ENCODE results near the gene P2RX1.

Gene P2RX1

DNA sequence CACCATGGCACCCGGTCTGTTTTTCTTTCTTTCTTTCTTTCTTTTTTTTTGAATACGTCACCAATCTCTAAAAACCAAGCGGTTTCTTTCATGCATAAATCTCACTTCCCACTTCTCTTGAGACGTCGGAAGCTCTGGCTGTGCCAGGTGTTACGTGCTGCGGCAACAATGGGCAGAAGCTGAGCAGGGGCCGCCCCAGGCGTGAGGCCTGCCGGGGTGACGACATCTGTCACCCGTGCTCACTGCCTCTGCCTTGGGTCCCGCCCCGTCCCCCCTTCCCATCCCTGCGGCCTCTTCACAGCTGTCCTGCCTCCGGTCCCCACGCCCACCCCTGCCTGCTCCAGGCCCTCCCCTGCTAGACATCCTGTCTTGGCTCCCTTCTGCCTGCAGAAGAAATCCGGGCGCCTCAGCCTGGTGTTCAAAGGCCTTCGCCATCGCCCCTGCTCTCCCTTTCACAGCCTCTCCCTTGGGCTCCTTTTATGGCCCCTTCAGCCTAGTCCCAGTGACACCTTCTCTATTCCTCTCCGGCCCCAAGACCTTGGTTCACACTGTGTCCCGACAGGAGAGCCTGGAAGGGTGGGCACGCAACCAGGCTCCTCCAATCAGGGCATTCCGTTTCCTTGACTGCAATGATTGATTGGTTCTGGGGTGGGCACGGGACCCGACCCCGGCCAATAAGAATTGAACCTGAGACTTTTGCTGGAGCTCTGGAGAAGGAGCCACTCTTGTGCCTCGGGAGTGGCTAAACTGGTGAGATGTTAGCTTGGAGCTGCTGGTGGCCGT, 4.8 kb downstream of the P2RX1 start:
- H3K4me3 ChIP-seq (ENCODE audit: low read length) = peak overlapping the region; percentile 50
- DNase-seq (ENCODE audit: low read depth, low spot score) = peak; percentile 96

DNA sequence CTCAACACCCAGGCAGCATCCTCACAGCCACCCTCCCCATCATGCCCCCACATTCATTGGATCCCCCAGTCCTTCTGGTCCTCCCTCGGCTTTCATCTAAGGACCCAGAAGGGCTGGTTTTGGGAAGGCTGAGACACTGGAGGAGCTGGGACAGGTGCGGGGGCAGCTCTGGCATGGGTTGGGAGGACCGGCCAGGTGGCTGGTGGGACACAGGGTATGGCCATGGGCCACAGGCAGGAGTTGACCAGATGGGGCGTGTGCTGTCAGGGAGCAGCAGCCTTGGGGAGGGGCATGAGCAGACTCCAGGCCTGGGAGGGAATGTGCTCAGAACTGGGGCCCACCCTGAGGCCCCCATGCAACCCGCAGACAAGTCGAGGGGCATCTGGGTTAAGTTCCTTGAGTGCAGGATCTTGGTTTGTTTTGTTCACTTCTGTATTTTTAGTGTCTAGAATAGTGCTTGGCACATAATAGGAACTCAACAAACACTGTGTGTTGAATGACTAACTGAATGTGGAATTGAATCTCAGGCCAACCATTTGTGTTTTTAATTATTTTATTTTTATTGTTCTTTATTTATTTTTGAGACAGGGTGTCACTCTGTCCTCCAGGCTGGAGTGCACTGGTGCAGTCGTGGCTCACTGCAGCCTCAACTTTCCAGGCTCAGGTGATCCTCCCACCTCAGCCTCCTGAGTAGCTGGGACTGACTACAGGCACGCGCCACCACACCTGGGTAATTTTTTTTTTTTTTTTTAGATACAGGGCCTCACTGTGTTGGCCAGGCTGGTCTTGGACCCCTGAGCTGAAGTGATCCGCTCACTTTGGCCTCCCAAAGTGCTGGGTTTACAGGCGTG, 5.6 kb downstream of the P2RX1 start:
- DNase-seq (ENCODE audit: low read depth, low spot score) = no peak
- H3K4me3 ChIP-seq (ENCODE audit: low read length) = peak overlapping the region; percentile 50

DNA sequence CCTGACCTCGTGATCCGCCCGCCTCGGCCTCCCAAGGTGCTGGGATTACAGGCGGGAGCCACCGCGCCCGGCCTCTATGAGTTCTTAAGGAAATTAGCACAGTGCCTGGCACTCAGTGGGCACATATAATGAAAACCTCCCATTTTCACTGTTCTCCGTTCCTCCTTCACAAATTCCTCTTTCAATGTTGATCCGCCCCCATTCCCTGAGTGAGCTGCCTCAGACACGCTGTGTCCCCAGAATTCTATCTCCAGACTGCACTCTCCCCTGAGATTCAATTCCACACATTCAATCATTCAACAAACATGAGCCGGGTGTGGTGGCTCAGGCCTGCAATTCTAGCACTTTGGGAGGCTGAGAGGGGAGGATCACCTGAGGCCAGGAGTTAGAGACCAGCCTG, 7.0 kb downstream of the P2RX1 start:
- no peak for DNase-seq (ENCODE audit: low read depth, low spot score)

DNA sequence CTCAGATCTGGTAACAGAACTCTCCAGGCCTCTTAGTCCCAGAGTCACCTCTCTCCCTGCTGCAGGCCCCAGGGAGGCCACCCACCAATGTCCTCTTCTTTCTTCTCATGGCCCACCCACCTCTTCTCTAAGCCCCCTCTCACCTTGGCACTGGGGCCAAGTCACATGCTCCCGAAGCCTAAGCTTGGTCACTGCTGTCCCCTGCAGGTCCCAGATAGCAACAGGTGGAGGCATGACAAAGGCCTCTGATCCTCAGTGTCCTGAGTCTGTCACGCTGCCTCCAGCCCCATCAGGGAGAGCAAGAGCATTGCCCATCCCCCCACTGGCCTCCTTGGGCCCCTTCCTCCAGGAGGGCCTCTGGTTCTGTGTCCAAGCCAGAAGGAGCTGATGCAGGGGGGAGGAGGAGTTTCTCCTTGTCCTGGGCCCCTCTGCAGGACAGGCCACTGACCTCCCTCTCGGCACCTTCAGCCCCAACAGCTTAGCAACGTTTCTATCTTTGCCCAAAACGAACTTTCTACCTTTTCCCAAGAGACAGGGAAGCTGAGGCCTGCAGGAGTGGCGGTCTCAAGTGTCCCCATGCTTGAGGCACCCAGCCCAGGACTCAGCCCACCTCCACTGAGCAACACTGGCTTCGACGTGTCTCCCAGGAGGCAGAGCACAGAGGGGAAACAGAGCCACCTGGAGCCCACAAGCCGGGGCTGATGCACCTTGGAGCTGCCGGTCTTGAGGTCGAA, 8.6 kb downstream of the P2RX1 start:
- no peak for DNase-seq (ENCODE audit: low read depth, low spot score)

More for the DNA sequence above, 7.0 kb downstream of the P2RX1 start:
- H3K4me3 ChIP-seq (ENCODE audit: low read length) = no peak overlapping the region

DNA sequence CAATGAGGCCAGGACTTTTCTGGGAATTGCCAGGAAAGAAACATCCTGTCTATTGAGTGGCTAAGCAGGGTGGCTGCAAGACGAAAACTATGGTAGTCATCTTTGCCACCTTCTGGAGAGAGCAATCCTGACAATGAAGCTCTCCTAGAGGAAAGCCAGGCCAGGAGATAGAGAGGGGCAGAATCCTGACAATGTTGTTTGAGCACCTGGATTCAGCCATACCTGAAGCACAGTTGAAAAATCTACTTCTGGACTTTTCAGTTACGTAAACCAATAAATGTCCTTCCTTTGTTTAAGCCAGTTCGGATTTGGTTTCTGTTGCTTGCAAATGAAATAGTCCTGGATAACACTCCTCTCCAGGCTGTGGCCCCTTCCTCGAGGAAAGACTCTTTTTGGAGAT, 9.4 kb downstream of the P2RX1 start:
- H3K4me3 ChIP-seq (ENCODE audit: low read length) = no peak overlapping the region
- no peak for DNase-seq (ENCODE audit: low read depth, low spot score)

More for the DNA sequence above, 8.6 kb downstream of the P2RX1 start:
- no peak overlapping the region for H3K4me3 ChIP-seq (ENCODE audit: low read length)

DNA sequence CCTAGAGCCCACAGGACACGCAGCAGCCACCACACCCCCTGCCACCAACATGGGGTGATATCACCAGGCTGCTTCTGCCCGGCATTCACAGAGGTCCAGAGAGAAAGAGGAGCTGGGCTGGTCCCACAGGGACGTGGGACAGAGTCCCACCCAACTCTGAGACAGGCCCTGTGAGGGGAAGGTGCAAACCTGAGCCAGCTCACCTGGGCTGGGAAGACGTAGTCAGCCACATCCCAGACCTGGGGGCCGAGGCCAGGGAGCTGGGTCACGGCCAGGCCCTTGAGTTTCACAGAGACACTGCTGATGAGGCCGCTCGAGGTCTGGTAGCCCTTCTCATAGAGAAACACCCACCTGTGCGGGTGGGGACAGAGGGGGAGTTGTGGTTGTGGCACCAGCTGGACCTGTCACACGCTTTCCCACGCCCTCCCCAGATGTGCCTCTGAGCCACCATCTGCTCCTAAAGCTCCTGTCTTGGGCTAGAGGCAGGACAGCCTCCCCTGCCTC, 11.2 kb downstream of the P2RX1 start:
- no peak for DNase-seq (ENCODE audit: low read depth, low spot score)

DNA sequence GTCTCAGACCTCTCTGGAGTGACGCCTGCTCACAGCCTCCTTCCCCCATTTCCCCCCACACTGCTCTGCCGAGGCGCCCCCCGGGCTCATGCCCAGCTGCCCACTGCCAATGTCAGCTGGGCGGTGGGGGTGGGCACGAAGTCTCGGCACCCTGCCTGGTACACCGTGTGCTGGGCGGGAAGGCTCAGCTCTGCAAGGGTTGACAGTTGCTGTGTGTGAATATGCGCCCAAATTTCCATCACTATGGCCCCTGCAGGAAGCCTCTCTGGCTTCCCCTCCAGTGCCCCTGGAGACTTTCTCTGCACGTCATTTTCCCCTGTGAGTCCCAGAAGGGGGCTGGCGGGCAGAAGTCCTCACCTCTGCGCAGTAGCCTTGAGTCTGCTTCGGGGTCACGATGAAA, 11.8 kb downstream of the P2RX1 start:
- DNase-seq (ENCODE audit: low read depth, low spot score) = no peak
- no peak overlapping the region for H3K4me3 ChIP-seq (ENCODE audit: low read length)

More for the DNA sequence above, 11.2 kb downstream of the P2RX1 start:
- no peak overlapping the region for H3K4me3 ChIP-seq (ENCODE audit: low read length)

DNA sequence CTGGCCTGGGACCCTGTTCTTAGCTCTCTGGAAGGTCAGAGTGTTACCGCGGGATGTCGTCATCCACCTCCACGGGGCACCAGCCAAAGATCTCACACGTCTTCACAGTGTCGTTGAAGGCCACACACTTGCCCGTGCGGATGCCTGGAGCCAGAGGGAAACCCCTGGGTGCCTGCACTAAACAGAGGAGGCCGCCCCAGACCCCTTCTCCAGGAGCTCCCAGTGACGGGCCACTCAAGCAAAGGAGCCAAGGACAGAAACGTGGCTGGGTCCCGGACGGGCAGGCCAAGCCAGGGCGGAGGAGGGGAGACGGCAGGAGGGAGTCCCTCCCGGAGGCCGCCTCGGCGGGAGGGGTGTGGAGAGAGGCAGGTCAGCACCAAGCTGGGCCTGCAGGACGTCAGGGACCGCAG, 12.4 kb downstream of the P2RX1 start:
- DNase-seq (ENCODE audit: low read depth, low spot score) = no peak
- no peak overlapping the region for H3K4me3 ChIP-seq (ENCODE audit: low read length)

DNA sequence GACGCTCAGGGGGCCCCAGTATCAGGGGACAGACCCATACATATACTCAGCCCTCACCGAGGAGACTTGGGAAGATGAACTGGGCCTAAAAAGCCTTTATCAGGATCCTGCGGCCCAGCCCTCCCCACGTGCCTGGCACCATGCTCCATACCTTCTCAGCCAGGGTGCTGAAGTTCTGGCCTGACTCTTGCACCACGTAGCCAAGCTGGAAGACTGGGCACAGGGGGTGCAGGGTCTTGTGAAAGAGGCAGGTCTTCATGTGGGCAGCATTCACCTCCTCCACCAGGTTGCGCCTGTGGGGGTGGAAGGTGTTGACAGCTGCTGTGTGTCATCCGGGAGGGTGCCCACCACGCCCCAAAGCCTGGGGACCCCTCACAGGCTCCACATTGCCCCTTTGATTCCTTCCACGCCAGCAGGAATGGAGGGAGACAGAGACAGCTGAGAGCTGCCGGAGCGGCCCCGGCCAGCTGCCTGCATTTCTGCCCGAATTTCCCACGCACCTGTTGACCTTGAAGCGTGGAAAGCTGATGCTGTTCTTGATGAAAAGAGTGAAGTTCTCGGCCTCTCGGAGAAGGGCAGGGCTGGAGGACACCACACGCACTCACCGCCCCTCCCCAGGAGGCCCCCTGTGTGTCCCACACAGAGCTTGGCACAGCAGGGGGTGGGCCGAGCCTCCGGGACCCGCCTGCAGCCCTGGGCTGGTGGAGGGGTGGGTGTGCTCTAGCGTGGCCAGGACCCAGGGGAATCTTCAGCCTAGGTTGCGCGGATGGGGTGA, 13.0 kb downstream of the P2RX1 start:
- H3K4me3 ChIP-seq (ENCODE audit: low read length) = no peak overlapping the region
- no peak for DNase-seq (ENCODE audit: low read depth, low spot score)

DNA sequence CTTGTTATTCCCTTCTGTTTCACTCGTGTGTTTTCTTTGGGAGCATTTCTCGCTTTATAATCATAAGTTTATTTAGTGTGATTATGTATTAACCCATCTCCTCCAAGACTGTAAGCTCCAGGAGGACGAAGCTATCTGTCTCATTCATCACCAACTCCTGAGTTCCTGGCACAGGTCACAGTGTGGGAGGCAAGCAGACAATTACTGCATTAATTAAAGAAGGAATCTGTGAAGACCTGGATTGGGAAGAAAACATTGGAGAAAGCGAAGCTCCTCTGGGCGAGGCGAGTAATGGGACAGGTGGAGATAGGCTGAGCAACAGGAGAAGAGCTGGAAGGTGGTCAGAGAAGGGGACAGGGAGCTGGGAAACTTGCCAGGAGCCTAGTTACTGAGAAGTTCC, 15.6 kb downstream of the P2RX1 start:
- H3K4me3 ChIP-seq (ENCODE audit: low read length) = no peak overlapping the region
- DNase-seq (ENCODE audit: low read depth, low spot score) = no peak

DNA sequence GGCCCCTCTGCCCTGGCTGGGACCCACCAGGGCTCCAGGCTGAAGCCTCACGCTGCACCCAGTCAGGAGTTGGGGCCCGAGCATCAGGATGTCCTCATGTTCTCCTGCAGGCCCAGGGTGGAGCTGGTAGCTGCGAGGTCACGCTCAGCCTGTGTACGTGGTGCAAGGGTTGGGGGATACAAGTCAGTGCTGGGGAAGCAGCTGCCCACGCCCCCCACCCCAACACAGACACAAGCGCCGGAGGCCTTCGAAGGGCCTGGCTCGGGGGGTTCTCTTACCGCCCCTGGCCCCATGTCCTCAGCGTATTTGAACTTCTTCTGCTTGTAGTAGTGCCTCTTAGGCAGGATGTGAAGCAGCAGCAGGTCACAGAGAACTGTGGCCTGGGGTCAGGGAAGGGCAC, 18.5 kb downstream of the P2RX1 start:
- H3K4me3 ChIP-seq (ENCODE audit: low read length) = no peak overlapping the region
- no peak for DNase-seq (ENCODE audit: low read depth, low spot score)

DNA sequence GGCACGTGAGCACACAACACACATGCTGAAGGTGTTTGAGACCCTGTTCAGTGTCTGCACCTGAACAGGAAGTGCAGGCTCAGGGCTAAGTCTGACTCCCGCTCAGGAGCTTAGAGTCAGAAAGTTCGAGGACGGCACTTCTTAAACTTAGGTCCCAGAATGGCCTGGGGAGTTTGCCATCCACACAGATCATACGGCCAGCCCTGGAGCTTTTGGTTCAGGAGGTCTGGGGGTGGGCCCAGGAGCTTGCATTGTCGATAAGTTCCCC, 19.4 kb downstream of the P2RX1 start:
- H3K4me3 ChIP-seq (ENCODE audit: low read length) = no peak overlapping the region
- DNase-seq (ENCODE audit: low read depth, low spot score) = no peak

DNA sequence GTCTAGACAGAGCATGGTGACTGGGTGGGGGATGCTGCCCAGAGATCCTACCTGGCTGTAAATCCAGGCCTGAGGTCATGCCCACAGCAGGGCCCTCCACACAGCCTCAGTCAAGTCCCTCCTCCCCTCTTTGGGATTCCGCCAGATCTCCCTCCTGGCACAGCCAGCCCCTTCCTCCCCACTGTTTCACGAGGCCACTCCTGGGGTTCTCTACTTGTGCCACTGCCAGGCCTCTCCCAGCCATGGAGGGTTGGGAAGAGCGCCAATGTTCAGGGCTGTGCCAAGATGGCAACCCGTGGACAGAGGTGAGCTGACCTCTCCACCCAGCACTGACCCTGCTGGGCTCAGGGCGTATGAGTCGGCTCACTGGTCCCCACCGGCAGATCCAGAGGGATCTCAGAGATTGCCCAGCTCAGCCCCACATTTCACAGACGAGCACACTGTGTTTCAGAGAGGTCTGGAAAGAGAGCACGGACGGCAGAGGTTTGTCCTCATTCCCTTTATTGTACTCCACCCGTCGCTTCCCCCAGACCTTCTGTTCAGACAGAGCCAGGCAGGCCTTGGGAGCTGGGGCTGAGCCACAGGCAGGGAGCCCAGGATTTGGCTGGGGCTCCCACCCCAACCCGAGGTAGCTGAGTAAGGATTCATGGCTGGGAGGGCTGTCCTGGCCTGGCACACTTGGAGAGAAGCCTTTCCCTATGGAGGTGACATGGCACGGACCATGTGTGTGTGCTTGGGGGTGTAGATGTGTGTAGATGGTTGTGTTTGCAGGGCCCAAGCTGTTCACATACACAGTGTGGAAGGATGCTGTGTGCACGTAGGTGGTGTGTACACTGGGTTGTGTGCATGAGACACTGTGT, 19.9 kb downstream of the P2RX1 start:
- H3K4me3 ChIP-seq (ENCODE audit: low read length) = no peak overlapping the region
- no peak for DNase-seq (ENCODE audit: low read depth, low spot score)

DNA sequence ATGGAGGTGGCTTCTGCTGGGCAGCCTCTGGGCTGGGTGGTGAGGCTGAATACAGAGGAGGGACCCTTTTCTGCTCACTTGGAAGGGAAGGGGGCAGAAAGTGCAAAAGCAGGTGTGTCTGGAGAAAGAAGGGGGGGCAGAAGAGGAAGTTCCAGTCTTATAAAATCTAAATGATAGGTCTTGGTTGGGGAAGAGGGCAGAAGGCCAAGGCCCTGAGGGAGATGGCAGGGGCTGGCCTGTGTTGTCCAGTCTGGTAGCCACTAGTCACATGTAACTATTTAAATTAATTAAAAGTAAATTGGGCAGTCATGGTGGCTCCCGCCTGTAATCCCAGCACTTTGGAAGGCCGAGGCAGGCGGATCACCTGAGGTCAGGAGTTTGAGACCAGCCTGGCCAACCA, 20.9 kb downstream of the P2RX1 start:
- H3K4me3 ChIP-seq (ENCODE audit: low read length) = no peak overlapping the region
- no peak for DNase-seq (ENCODE audit: low read depth, low spot score)

DNA sequence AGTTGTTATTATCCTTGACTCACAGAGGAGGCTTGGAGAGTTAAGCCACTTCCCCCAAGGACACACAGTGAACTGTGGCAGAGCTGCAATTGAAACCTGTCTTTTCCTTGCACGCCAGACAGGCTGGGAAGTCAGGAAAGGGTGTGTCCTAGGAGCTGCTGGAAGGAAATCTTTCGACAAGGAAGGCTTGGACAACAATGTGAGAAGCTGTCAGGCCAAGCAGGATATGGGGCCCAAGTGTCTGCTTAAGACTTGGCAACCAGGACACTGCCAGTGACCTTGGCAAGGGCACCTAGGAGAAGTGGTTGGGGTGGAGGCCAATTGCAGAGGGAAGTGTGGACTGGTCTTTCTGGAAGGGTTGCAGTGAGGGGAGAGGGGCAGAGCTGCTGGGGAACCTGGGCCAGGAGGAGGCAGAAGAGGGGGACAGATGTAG, 21.3 kb downstream of the P2RX1 start:
- DNase-seq (ENCODE audit: low read depth, low spot score) = no peak
- no peak overlapping the region for H3K4me3 ChIP-seq (ENCODE audit: low read length)

DNA sequence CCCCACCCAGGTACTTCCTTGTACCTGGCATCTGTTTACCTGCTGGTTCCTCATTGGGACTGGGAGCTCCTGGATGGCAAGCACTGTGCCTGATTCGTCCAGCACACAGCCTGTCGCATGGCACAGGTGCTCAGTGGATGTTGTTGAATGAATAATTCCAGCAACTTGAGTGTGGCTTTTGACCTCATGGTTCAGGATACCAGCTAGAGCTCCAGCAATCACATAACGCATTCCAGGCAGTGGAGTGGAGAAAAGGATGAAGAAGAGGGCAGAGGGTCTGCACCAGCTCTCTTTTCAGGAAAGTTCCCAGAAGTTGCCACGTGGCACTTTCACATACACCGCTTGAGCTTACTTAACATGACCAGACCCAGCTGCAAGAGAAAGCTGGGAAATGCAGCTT, 22.1 kb downstream of the P2RX1 start:
- H3K4me3 ChIP-seq (ENCODE audit: low read length) = no peak overlapping the region
- no peak for DNase-seq (ENCODE audit: low read depth, low spot score)

DNA sequence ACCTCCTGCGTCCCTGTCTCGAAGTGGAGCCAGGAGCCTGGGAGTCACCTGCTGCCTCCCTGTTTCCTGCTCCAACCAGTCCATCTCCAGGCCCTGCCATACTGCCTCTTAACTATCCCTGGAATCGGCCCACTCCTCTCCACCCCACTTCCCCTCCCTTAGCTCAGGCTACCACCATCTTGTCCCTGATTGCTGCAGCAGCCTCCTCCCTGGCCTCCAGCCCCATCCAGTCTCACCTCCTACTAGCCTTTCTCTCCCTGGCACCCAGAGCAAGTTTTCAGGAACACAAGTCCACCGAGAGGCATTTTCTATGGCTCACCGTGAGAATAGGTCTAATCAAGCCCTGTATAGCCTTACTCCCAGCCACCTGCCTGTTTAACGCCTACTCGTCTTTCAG, 22.5 kb downstream of the P2RX1 start:
- DNase-seq (ENCODE audit: low read depth, low spot score) = no peak
- peak overlapping the region; percentile 51 for H3K4me3 ChIP-seq (ENCODE audit: low read length)

DNA sequence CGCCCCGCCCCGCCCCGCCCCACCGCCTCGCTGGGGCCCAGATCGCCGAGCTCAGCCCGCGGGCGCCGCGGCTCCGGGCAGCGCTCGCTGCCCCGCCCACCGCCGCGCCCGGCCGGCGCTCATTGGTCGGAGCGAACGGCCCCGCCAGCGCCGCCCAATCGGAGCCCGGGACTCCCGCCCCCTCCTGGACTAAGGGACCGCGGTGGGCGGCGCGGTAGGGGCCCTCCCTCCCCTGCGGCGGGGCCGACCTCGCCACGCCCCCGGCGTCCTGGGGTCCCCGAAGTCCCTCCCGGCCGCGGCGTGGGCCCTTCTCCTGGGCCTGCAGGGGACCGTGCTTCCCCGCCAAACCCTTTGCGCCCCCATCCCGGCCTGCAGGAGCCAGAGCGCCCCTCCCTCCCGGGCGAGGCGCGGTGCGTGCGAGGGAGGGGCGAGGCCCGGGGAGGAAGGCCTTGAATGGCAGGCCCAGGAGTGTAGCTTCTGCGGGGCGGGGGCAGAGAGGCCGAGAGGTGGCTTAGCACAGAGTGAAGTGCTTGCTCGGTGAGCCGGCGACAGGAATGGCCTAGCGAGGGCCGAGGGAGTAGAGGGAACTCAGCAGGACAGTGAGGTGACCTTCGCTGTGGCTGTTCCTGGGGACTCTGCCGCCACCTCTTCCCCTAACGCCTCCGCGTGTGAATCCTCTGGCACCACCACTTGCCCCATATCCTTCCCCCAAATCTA, 23.1 kb downstream of the P2RX1 start, which contains the start of gene CAMKK1:
Gene CAMKK1, minus strand, starts transcription at position 51 of the 717 bp plus-strand sequence. CDS start 7,366 bp downstream, outside the sequence.
- H3K4me3 ChIP-seq (ENCODE audit: low read length) = peak within 1 kb of the TSS; percentile 56
- peak; percentile 71 for DNase-seq (ENCODE audit: low read depth, low spot score)
